HepG2 (cell line): ENCODE results near the gene FKBP5. TPM values are rescaled to one million over a fixed set of nuclear protein-coding genes. Genes with fewer than 3 reads are reported as not detected.

Experiments
- ATAC-seq: fragments of 200-7000 bp; cut with Tn5 transposase; 3 replicates; pipeline ENCODE4 v1.9.1; 2020; ENCODE audit warnings: mild to moderate bottlenecking, moderate library complexity
- BruUV-seq: library from RNA; stranded (reverse); fragments of 400-500 nt; replicated peaks from 2 replicates; lab custom pipeline; 2021; lab: Mats Ljungman, UMichigan
- CTCF ChIA-PET: fragments of 300-600 bp; formaldehyde crosslinking; extraction: SDS; loops from one replicate; lab custom pipeline; 2021; ENCODE audit warnings: low total read pairs, inconsistent platforms, low intra/inter-chr PET ratio; lab: Yijun Ruan, JAX
- POLR2A ChIA-PET: fragments of 350-600 bp; sonication (Branson Sonifier 250); formaldehyde crosslinking; loops from one replicate; lab custom pipeline; 2020; ENCODE audit warnings: antibody characterized with exemption, inconsistent platforms; lab: Yijun Ruan, JAX
- DNase-seq: peaks from one replicate; pipeline ENCODE4 v3.0.0-alpha.2; 2015; ENCODE audit warnings: low spot score
- FAIRE-seq: peaks from 3 replicates; lab custom pipeline; 2011; peaks lifted over from hg19 to GRCh38; lab: Jason Lieb, UNC
- H2AFZ ChIP-seq: one replicate; pipeline ENCODE4 v1.6.1; 2011; ENCODE audit warnings: low read length, inconsistent platforms
- H3K27ac ChIP-seq: fragments of 300-600 bp; 3 replicates; pipeline ENCODE4 v1.8.0; 2011; ENCODE audit warnings: mixed run types, mild to moderate bottlenecking, mixed read lengths, low read length, inconsistent platforms; ENCODE audit not compliant: insufficient read depth; ENCODE audit errors: extremely low read length
- H3K27me3 ChIP-seq, 2 experiments: fragments of 200-600 bp in 1 of 2; 2 replicates in 1 of 2; 3 replicates in 1 of 2; pipeline versions ENCODE4 v1.6.0 to v1.8.0; 2011; ENCODE audit warnings: low read length in 2 of 2, mild to moderate bottlenecking in 2 of 2, moderate library complexity in 2 of 2, inconsistent platforms in 1 of 2; ENCODE audit not compliant: insufficient read depth in 2 of 2, control insufficient read depth in 1 of 2
- H3K36me3 ChIP-seq, 2 experiments: fragments of 200-600 bp in 1 of 2; replicated peaks in 1 of 2; 2 replicates in 1 of 2; 3 replicates in 1 of 2; pipeline versions ENCODE4 v1.5.1 to v1.8.0; 2011; ENCODE audit warnings: low read length in 2 of 2, inconsistent platforms in 1 of 2; ENCODE audit not compliant: insufficient read depth in 2 of 2, control insufficient read depth in 1 of 2
- H3K4me1 ChIP-seq: 2 replicates; pipeline ENCODE4 v1.5.1; 2012; ENCODE audit warnings: low read length, inconsistent platforms; ENCODE audit not compliant: insufficient read depth
- H3K4me2 ChIP-seq: 2 replicates; pipeline ENCODE4 v1.6.0; 2011; ENCODE audit warnings: low read depth, low read length, inconsistent platforms
- H3K4me3 ChIP-seq, 3 experiments: fragments of 200-600 bp in 1 of 3; sonication (generic), shearing (Covaris generic) in 1 of 3; replicated peaks in 1 of 3; 2 replicates each; pipeline ENCODE4 v1.5.1; 2011 to 2016; ENCODE audit warnings: low read length in 3 of 3, inconsistent platforms in 2 of 3, low read depth in 2 of 3, mild to moderate bottlenecking in 2 of 3, control low read depth in 1 of 3, mixed read lengths in 1 of 3; ENCODE audit not compliant: insufficient read depth in 1 of 3
- H3K79me2 ChIP-seq: one replicate; pipeline ENCODE4 v1.6.1; 2011; ENCODE audit warnings: low read length, inconsistent platforms; ENCODE audit not compliant: insufficient read depth
- H3K9ac ChIP-seq: 2 replicates; pipeline ENCODE4 v1.6.0; 2011; ENCODE audit warnings: mild to moderate bottlenecking, low read depth, low read length, inconsistent platforms; ENCODE audit not compliant: insufficient read depth
- H3K9me3 ChIP-seq: 2 replicates; pipeline ENCODE4 v1.5.1; 2012; ENCODE audit warnings: mild to moderate bottlenecking, low read length
- H4K20me1 ChIP-seq: 2 replicates; pipeline ENCODE4 v1.6.0; 2011; ENCODE audit warnings: inconsistent platforms, mild to moderate bottlenecking, low read length, moderate library complexity; ENCODE audit not compliant: insufficient read depth
- ELF3 ChIP-seq: IDR thresholded peaks from 2 replicates; pipeline ENCODE4 v1.6.1; 2016; ENCODE audit warnings: missing genetic modification reagents, missing compliant biosample characterization
- KLF12 ChIP-seq: sonication (generic); formaldehyde crosslinking; IDR thresholded peaks from 2 replicates; pipeline ENCODE4 v1.4.0; 2020; ENCODE audit warnings: missing genetic modification reagents, borderline replicate concordance
- ZNF275 ChIP-seq: sonication (generic); formaldehyde crosslinking; IDR thresholded peaks from 2 replicates; pipeline ENCODE4 v1.8.0; 2022; ENCODE audit warnings: missing genetic modification reagents, mild to moderate bottlenecking, inconsistent platforms, borderline replicate concordance
- ZNF431 ChIP-seq: sonication (generic); formaldehyde crosslinking; IDR thresholded peaks from 2 replicates; pipeline ENCODE4 v1.9.0; 2022; ENCODE audit warnings: missing genetic modification reagents, low read depth, mild to moderate bottlenecking, borderline replicate concordance
- ZNF468 ChIP-seq: sonication (generic); formaldehyde crosslinking; IDR thresholded peaks from 2 replicates; pipeline ENCODE4 v1.8.0; 2022; ENCODE audit warnings: mild to moderate bottlenecking, moderate library complexity, missing genetic modification reagents
- ZNF629 ChIP-seq: sonication (generic); formaldehyde crosslinking; conservative IDR thresholded peaks from 2 replicates; pipeline ENCODE4 v1.5.0; 2020; ENCODE audit warnings: missing genetic modification reagents
- ZNF749 ChIP-seq: sonication (generic); formaldehyde crosslinking; IDR thresholded peaks from 2 replicates; pipeline ENCODE4 v1.8.0; 2022; ENCODE audit warnings: mild to moderate bottlenecking, missing genetic modification reagents, moderate library complexity, borderline replicate concordance
- ZSCAN20 ChIP-seq: sonication (generic); formaldehyde crosslinking; IDR thresholded peaks from 2 replicates; pipeline ENCODE4 v1.4.0; 2020; ENCODE audit warnings: missing genetic modification reagents, mild to moderate bottlenecking, borderline replicate concordance
- WGBS: methylation state at CpG from one replicate; pipeline ENCODE4 v1.1.6; 2017; ENCODE audit warnings: low lambda C conversion rate; 5-methylcytosine and 5-hydroxymethylcytosine counted together
- in situ Hi-C: cut with HindIII; loops from 2 replicates; pipeline ENCODE4 v1.10.0; 2017; ENCODE audit warnings: low pct_unique_long_range_greater_than_20kb; ENCODE audit not compliant: extremely low pct_ligation_motif_present
- intact Hi-C: fragments of 100-400 bp; cut with micrococcal nuclease; formaldehyde crosslinking; loops from one replicate; pipeline ENCODE4 v1.10.0; 2022; ENCODE audit not compliant: unreplicated experiment
- polyA plus RNA-seq, 8 experiments: library from polyadenylated mRNA; depleted of rRNA in 3 of 8; stranded (reverse) in 7 of 8; unstranded in 1 of 8; fragments of >200 nt; fragmentation: Illumina TruSeq in 4 of 8; extraction: Trizol in 4 of 8; gene quantifications; 2 replicates each; pipeline versions ENCODE4 v1.2.1 to v1.2.3, GENCODE V29; 2011 to 2016; ENCODE audit warnings: low read depth in 4 of 8, missing spikeins in 1 of 8, mixed read lengths in 1 of 8; ENCODE audit not compliant: insufficient read depth in 1 of 8
- total RNA-seq, 5 experiments: library from RNA; depleted of rRNA; stranded (reverse); fragments of >200 nt; fragmentation: Illumina TruSeq; extraction: Trizol; gene quantifications; 2 replicates each; pipeline ENCODE4 v1.2.3, GENCODE V29; 2016; ENCODE audit warnings: low read depth in 1 of 5
- TF ChIP-seq, protein P1 (sequence below): IDR thresholded peaks from 2 replicates; pipeline ENCODE4 v1.6.1; 2016; ENCODE audit warnings: mild to moderate bottlenecking
- TF ChIP-seq, protein P2 (sequence below): sonication (generic); formaldehyde crosslinking; IDR thresholded peaks from 2 replicates; pipeline ENCODE4 v1.8.1; 2023; ENCODE audit warnings: mild to moderate bottlenecking, moderate library complexity, missing genetic modification reagents

FKBP5 gene
- total and polyA plus RNA-seq, 2 of the 13 experiments (the other 11 are each of a cell fraction or from before 2014, with no cell fraction given): 8.0 to 17.4 TPM

DNA sequence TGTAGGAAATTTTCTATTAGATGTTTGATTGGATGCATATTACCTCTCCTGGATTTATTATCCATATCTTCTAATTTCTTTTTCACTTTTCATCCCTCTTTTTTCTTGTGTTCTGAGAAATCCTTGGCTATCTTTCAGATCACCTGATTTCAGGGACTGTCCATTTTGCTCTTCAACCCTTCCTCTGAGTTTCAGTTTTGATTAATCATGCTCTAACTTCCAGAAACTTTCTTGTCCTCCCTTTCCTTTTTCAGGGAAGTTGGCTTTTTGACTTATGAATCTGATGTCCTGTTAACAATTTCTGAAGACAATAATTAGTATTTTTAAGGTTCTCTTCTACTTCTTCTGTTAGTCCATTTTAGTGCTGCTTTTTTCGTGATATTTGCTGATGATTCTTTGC lies 79.1 kb downstream of the FKBP5 start:
- POLR2A ChIA-PET: no interaction called here
- intact Hi-C loops: no loop called here
- ATAC-seq (no peak), DNase-seq (no peak), FAIRE-seq (no peak)
- CTCF ChIA-PET: no interaction called here
- Histone ChIP-seq H3K4me2 (no peak overlapping the region), H3K36me3 (peaks cover 3 to 15% of the 10 kb centered on the region in 2 experiments; a peak in 2 of 5 replicates), H3K9me3 (no peaks in the 10 kb centered on the region), H3K79me2 (no peaks in the 10 kb centered on the region), H3K9ac (no peak overlapping the region), H2AFZ (no peak overlapping the region), H4K20me1 (no peaks in the 10 kb centered on the region), H3K4me3 (no peak overlapping the region), H3K27ac (no peak overlapping the region), H3K27me3 (no peaks in the 10 kb centered on the region), H3K4me1 (no peaks in the 10 kb centered on the region)
- no TSS peak for BruUV-seq
- TF ChIP-seq ZNF468 (CRISPR knock-in tag) (no peak), ZSCAN20 (CRISPR knock-in tag) (no peak), ZNF275 (CRISPR knock-in tag) (no peak), KLF12 (CRISPR knock-in tag) (no peak), ZNF749 (CRISPR knock-in tag) (no peak), ZNF629 (CRISPR knock-in tag) (no peak), ZNF431 (CRISPR knock-in tag) (no peak), ELF3 (CRISPR knock-in tag) (no peak)
- TF ChIP-seq, protein P1, sequence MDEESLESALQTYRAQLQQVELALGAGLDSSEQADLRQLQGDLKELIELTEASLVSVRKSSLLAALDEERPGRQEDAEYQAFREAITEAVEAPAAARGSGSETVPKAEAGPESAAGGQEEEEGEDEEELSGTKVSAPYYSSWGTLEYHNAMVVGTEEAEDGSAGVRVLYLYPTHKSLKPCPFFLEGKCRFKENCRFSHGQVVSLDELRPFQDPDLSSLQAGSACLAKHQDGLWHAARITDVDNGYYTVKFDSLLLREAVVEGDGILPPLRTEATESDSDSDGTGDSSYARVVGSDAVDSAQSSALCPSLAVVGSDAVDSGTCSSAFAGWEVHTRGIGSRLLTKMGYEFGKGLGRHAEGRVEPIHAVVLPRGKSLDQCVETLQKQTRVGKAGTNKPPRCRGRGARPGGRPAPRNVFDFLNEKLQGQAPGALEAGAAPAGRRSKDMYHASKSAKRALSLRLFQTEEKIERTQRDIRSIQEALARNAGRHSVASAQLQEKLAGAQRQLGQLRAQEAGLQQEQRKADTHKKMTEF (CRISPR knock-in tag): no peak
- TF ChIP-seq, protein P2, sequence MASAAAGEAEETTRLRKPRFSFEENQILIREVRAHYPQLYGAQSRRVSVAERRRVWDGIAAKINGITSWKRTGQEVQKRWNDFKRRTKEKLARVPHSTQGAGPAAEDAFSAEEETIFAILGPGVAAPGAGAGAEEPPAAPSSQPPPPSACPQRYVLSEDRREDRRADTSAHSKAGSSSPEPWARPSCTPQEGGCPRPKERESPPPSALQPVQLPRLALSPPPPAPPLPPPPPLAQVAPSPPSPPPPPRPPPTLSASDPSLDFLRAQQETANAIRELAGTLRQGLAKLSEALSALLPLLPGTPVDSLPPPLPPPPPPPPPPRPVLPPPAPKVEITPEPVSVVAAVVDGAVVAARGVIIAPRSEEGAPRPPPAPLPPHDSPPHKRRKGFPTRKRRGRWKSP (CRISPR knock-in tag): no peak
- in situ Hi-C loops: no loop called here
- WGBS: 98% methylated on average over 1 of the region's 1 CpG
